Vagina (tissue), 2 donors: ENCODE data around the gene ZPBP. TPM values are rescaled to one million over a fixed set of nuclear protein-coding genes. Genes with fewer than 3 reads are reported as not detected.

ENCODE experiments used
- DNase-seq, 2 donors: peaks; one replicate each; pipeline ENCODE4 v3.0.0-alpha.2; 2017; ENCODE audit errors: extremely low spot score in 2 of 2
- H3K27ac ChIP-seq: fragments of 200-600 bp; sonication (generic); one replicate; pipeline ENCODE4 v1.5.1; 2019
- H3K27me3 ChIP-seq: fragments of 200-600 bp; sonication (generic); one replicate; pipeline ENCODE4 v1.5.1; 2019
- H3K36me3 ChIP-seq, 2 donors: fragments of 200-600 bp; sonication (generic); one replicate each; pipeline ENCODE4 v1.5.1; 2017 to 2019
- H3K4me1 ChIP-seq: fragments of 200-600 bp; sonication (generic); one replicate; pipeline ENCODE4 v1.5.1; 2019
- H3K4me3 ChIP-seq, 2 donors: fragments of 200-600 bp; sonication (generic); 1 replicate in 1 of 2; 2 replicates in 1 of 2; pipeline ENCODE4 v1.5.1; 2016 to 2019
- H3K9me3 ChIP-seq: fragments of 200-600 bp; sonication (generic); one replicate; pipeline ENCODE4 v1.5.1; 2019
- POLR2A ChIP-seq, 2 donors: fragments of 450-650 bp; IDR thresholded peaks; one replicate each; pipeline ENCODE4 v1.6.1; 2017; ENCODE audit warnings: antibody characterized with exemption in 2 of 2, mild to moderate bottlenecking in 2 of 2, moderate library complexity in 2 of 2
- POLR2AphosphoS5 ChIP-seq, 2 donors: sonication (generic); formaldehyde crosslinking; IDR thresholded peaks; one replicate each; pipeline ENCODE4 v1.9.0; 2017; ENCODE audit warnings: antibody characterized with exemption in 2 of 2, mild to moderate bottlenecking in 2 of 2, low read depth in 1 of 2; ENCODE audit not compliant: insufficient read depth in 1 of 2
- intact Hi-C: fragments of 100-400 bp; cut with DNase I; formaldehyde crosslinking; loops from one replicate; pipeline ENCODE4 v1.15.1; 2023
- total RNA-seq: library from RNA; depleted of rRNA; stranded (reverse); fragments of >200 nt; gene quantifications from one replicate; pipeline ENCODE4 v1.2.3, GENCODE V29; 2016
- TF ChIP-seq, protein P1 (sequence below), 3 experiments: fragments of 450-650 bp in 2 of 3; fragments of 200-600 bp in 1 of 3; sonication (generic) in 1 of 3; IDR thresholded peaks; one replicate each; pipeline ENCODE4 v1.5.1; 2017 to 2019; ENCODE audit warnings: antibody characterized with exemption in 3 of 3, mild to moderate bottlenecking in 2 of 3, moderate library complexity in 2 of 3

The ZPBP gene
- total RNA-seq, 1 donor from 2014 or later = not detected

DNA sequence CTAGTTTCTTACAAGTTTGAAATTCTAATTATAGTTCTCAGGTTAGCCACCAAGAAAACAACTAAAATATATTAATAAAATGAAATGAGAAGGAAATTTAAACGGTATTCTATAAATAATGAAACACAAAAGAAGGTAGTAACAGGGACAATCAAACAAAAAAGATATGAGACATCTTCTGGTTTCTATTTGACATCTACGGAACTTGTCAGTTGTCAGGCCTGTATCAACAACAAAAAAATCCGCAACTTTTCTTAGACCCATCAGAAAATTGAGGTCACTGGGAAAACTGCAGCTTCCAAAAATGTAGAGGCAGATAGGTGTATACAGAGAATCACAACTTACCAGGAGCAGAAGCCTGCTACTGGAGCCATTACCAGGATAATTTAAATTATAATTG, 70.6 kb downstream of the ZPBP start:
- H3K36me3 ChIP-seq = no peaks in the 10 kb centered on the region
- H3K9me3 ChIP-seq = no peaks in the 10 kb centered on the region
- H3K27ac ChIP-seq = no peak overlapping the region
- no peak for TF ChIP-seq POLR2A (IDR thresholded peaks at IDR 0.05)
- TF ChIP-seq, protein P1, sequence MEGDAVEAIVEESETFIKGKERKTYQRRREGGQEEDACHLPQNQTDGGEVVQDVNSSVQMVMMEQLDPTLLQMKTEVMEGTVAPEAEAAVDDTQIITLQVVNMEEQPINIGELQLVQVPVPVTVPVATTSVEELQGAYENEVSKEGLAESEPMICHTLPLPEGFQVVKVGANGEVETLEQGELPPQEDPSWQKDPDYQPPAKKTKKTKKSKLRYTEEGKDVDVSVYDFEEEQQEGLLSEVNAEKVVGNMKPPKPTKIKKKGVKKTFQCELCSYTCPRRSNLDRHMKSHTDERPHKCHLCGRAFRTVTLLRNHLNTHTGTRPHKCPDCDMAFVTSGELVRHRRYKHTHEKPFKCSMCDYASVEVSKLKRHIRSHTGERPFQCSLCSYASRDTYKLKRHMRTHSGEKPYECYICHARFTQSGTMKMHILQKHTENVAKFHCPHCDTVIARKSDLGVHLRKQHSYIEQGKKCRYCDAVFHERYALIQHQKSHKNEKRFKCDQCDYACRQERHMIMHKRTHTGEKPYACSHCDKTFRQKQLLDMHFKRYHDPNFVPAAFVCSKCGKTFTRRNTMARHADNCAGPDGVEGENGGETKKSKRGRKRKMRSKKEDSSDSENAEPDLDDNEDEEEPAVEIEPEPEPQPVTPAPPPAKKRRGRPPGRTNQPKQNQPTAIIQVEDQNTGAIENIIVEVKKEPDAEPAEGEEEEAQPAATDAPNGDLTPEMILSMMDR (IDR thresholded peaks at IDR 0.05) = no peak
- TF ChIP-seq POLR2AphosphoS5 (IDR thresholded peaks at IDR 0.05; ENCODE audit: insufficient read depth in 1 of 2, low read depth in 1 of 2) = no peak
- no peaks in the 10 kb centered on the region for H3K4me1 ChIP-seq
- no peak for DNase-seq
- no peaks in the 10 kb centered on the region for H3K27me3 ChIP-seq
- no peak overlapping the region for H3K4me3 ChIP-seq
- intact Hi-C loops = no loop called here

GRCh38 chr7:49995681-49996080, 97.4 kb downstream of the ZPBP start:
- Histone ChIP-seq H3K36me3 (no peaks in the 10 kb centered on the region), H3K27ac (no peak overlapping the region), H3K27me3 (no peaks in the 10 kb centered on the region), H3K9me3 (no peaks in the 10 kb centered on the region), H3K4me1 (no peaks in the 10 kb centered on the region), H3K4me3 (no peak overlapping the region)
- DNase-seq = no peak
- TF ChIP-seq POLR2A (IDR thresholded peaks at IDR 0.05) = no peak
- TF ChIP-seq POLR2AphosphoS5 (IDR thresholded peaks at IDR 0.05; ENCODE audit: insufficient read depth in 1 of 2, low read depth in 1 of 2) = no peak
- TF ChIP-seq, protein P1 (IDR thresholded peaks at IDR 0.05) = no peak
- intact Hi-C loops = no loop called here

GRCh38 chr7:49986191-49986590, 106.9 kb downstream of the ZPBP start:
- intact Hi-C loops = no loop called here

DNA sequence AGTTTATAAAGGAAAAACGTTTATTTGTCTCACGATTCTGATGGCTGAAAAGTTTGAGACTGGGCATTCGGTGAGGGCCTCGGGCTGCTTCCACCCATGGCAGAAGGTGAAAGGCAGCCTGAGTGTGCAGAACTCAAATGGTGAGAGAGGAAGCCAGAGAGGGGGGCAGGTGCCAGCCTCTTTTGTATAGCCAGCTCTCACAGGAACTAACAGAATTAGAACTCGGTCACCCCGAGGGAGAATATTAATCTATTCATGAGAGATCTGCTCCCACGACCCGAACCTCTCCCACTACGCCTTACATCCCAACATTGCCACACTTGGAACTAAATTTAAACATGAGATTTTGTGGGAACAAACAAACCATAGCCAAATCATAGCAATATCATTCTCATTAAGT, 112.6 kb downstream of the ZPBP start:
- intact Hi-C loops = no loop called here
- H3K4me1 ChIP-seq = no peaks in the 10 kb centered on the region
- no peaks in the 10 kb centered on the region for H3K27me3 ChIP-seq
- no peak overlapping the region for H3K4me3 ChIP-seq
- H3K36me3 ChIP-seq = no peaks in the 10 kb centered on the region
- no peaks in the 10 kb centered on the region for H3K9me3 ChIP-seq
- DNase-seq = no peak
- H3K27ac ChIP-seq = no peak overlapping the region
- TF ChIP-seq POLR2AphosphoS5 (IDR thresholded peaks at IDR 0.05; ENCODE audit: insufficient read depth in 1 of 2, low read depth in 1 of 2) = no peak
- TF ChIP-seq POLR2A (IDR thresholded peaks at IDR 0.05) = no peak

More at GRCh38 chr7:49986191-49986590, 106.9 kb downstream of the ZPBP start:
- Histone ChIP-seq H3K4me1 (no peaks in the 10 kb centered on the region), H3K27ac (no peak overlapping the region), H3K9me3 (no peaks in the 10 kb centered on the region), H3K27me3 (no peaks in the 10 kb centered on the region), H3K36me3 (no peaks in the 10 kb centered on the region), H3K4me3 (no peak overlapping the region)
- TF ChIP-seq POLR2A (IDR thresholded peaks at IDR 0.05) = no peak
- TF ChIP-seq, protein P1 (IDR thresholded peaks at IDR 0.05) = no peak
- TF ChIP-seq POLR2AphosphoS5 (IDR thresholded peaks at IDR 0.05; ENCODE audit: insufficient read depth in 1 of 2, low read depth in 1 of 2) = no peak
- DNase-seq = no peak

GRCh38 chr7:49976238-49976637, 116.8 kb downstream of the ZPBP start:
- intact Hi-C loops = no loop called here
- no peaks in the 10 kb centered on the region for H3K27me3 ChIP-seq
- no peak for DNase-seq
- no peaks in the 10 kb centered on the region for H3K36me3 ChIP-seq
- no peak overlapping the region for H3K27ac ChIP-seq
- no peak for TF ChIP-seq POLR2A (IDR thresholded peaks at IDR 0.05)
- TF ChIP-seq POLR2AphosphoS5 (IDR thresholded peaks at IDR 0.05; ENCODE audit: insufficient read depth in 1 of 2, low read depth in 1 of 2) = no peak
- TF ChIP-seq, protein P1 (IDR thresholded peaks at IDR 0.05) = no peak
- H3K4me3 ChIP-seq = no peak overlapping the region
- H3K9me3 ChIP-seq = no peaks in the 10 kb centered on the region
- H3K4me1 ChIP-seq = no peaks in the 10 kb centered on the region
